Omental fat pad (tissue), 4 donors: ENCODE measurements around the gene LIPK. TPM values are rescaled to one million over a fixed set of nuclear protein-coding genes. Genes with fewer than 3 reads are reported as not detected.

Experiments
- ATAC-seq: fragments of 150-250 bp; one replicate; pipeline ENCODE4 v1.9.1; 2016; ENCODE audit warnings: mild to moderate bottlenecking, moderate library complexity; ENCODE audit not compliant: low FRiP score
- DNase-seq: peaks from one replicate; pipeline ENCODE4 v3.0.0-alpha.2; 2019; ENCODE audit warnings: low spot score
- CTCF ChIP-seq, 3 donors: fragments of 450-650 bp; IDR thresholded peaks; one replicate each; pipeline ENCODE4 v1.5.1; 2016 to 2017; ENCODE audit warnings: antibody characterized with exemption in 3 of 3, mild to moderate bottlenecking in 3 of 3, moderate library complexity in 2 of 3
- total RNA-seq, 4 donors: library from RNA; depleted of rRNA; stranded (reverse); fragments of >200 nt; gene quantifications; one replicate each; pipeline ENCODE4 v1.1.0, GENCODE V29; 2016

The LIPK gene
- total RNA-seq, 4 donors from 2014 or later: not detected

GRCh38 chr10:88664142-88664541, 41.9 kb upstream of the LIPK start, which contains the start of gene LIPF:
TSS of gene LIPF (plus strand) at chr10:88664442. CDS start at chr10:88667298, 2,856 bp downstream.
- TF ChIP-seq CTCF (IDR thresholded peaks at IDR 0.05): no peak
- no peak for ATAC-seq
- DNase-seq: no peak

GRCh38 chr10:88668465-88668864, 37.6 kb upstream of the LIPK start:
- DNase-seq: no peak
- ATAC-seq: no peak
- TF ChIP-seq CTCF (IDR thresholded peaks at IDR 0.05): no peak

- DNase-seq (no peak), ATAC-seq (no peak)
- TF ChIP-seq CTCF (IDR thresholded peaks at IDR 0.05): no peak
Observed at GRCh38 chr10:88670497-88670896, 35.6 kb upstream of the LIPK start.

- TF ChIP-seq CTCF (IDR thresholded peaks at IDR 0.05): no peak
- no peak for ATAC-seq
- no peak for DNase-seq
Observed at GRCh38 chr10:88672041-88672440, 34.0 kb upstream of the LIPK start.

GRCh38 chr10:88676283-88677060, 29.6 kb upstream of the LIPK start:
- ATAC-seq (no peak), DNase-seq (no peak)
- no peak for TF ChIP-seq CTCF (IDR thresholded peaks at IDR 0.05)

- no peak for TF ChIP-seq CTCF (IDR thresholded peaks at IDR 0.05)
Observed at GRCh38 chr10:88680958-88681357, 25.1 kb upstream of the LIPK start.

GRCh38 chr10:88682491-88682890, 23.6 kb upstream of the LIPK start:
- DNase-seq (no peak), ATAC-seq (no peak)
- no peak for TF ChIP-seq CTCF (IDR thresholded peaks at IDR 0.05)

More at GRCh38 chr10:88680958-88681357, 25.1 kb upstream of the LIPK start:
- ATAC-seq (no peak), DNase-seq (no peak)
